Brain pericyte (primary cell): Measurements from ENCODE around the gene FOXJ3.

Source experiments
- DNase-seq: peaks from one replicate; pipeline ENCODE4 v3.0.0-alpha.2; 2012; ENCODE audit warnings: low read depth, low spot score

The FOXJ3 gene

DNA sequence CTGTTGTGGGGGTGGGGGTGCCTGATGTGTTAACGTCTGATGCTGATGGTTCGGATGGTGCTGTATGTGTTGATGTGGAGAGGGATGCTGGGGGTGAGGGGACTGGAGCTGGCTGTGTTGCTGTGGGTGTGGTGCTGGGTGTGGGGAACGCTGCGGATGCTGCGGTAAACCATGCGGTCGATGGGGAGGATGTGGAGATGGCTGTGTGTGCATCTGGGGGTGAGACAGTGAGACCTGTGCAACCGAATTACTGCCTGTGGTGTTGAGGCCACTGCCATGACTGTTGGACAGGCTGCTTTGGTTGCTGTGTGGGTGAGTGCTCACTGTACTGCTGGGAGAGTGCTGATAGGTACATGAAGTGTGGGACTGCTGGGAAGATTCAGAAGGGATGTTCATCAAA, 143.7 kb downstream of the FOXJ3 start:
- no peak for DNase-seq

DNA sequence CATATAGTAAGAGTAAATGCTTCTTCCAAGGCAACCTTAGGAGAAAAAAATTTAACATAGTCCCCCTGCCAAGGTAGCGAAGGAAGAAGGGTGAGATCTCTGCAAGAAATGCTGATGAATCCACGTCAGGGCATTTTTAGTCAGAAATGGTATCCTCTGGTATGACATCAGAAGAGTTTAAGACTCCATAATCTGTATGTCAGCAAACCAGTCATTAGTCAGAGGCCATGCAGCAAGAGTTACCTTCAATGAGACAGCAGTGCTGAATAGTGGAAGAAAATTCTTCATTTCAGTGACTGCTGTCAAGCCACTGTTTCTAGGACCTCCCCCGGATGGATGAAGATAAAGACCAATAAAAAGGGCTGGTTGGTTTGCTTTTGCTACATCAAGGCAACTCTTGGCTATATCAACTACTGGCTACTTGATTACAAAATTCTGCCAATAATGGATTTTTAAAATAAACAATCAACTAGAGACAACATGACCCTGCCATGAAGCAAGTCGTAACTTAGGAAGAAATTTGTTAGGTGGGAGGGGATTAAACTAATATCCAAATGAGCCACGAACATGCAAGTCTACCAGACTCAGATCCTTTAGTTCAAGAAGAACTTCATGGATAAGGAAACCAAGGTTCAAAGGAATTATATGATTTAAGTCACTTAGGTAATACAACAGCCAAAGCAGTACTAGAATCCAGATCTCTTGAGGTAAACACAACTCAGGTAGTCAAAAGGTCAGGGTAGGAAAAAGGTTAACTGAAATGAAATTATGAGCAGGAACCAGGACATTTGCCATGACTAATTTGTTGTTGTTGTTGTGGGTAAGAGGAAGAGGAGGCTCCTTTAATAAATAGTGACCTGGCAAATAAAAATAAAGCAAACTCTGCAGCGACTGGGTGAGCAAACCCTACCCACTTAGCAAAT, 144.8 kb downstream of the FOXJ3 start:
- DNase-seq = no peak

DNA sequence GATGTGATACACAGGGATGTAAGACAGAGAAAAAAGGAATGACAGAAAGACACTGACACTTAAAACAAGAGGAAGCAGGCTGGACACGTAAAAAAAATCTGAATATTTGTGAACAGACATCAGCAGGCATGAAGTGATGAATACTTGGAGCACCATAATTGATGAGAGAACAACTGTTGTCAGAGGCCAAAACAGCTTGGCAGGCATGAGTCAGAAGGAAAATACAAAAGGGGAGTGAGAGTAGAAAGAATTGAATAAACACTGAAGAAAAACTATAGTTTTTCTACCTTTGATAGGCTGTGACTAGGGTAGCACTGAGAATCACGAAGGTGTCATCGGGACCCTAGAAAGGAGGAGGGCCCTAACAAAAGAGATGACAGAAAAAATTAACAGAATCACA, 148.9 kb downstream of the FOXJ3 start:
- DNase-seq = no peak

DNA sequence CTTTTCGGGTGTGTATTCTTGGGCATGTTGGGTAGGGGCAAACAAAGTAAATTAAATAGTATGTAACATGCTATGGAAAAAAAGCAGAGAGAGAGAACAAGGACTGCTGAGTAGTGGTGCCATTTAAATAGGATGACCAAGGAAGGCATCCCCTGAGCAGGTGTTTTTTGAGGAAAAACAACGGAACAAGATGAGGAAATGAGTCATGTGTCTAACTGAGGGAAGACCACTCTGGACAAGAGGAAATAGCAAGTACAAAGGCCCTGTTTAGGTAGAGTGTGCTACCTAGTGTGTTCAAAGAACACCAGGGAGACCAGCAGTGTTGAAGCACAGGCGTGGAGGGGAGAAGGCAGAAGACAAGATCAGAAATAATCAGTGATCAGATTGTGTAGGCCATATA, 150.4 kb downstream of the FOXJ3 start:
- DNase-seq = no peak

DNA sequence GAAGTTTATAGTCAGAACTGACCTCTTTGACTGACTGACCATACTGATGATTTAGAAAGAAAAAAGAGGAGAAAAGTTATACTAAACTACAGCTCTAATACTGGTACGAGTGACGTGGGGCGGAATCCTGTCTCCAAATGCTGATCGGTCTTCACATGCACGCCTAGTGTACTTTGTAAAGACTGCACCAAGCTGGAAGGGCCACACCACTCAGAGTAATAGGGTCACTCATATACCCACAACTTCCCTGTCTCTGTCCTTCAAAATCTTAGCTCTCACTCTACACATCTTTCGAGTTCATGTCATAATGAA, 151.1 kb downstream of the FOXJ3 start:
- no peak for DNase-seq

DNA sequence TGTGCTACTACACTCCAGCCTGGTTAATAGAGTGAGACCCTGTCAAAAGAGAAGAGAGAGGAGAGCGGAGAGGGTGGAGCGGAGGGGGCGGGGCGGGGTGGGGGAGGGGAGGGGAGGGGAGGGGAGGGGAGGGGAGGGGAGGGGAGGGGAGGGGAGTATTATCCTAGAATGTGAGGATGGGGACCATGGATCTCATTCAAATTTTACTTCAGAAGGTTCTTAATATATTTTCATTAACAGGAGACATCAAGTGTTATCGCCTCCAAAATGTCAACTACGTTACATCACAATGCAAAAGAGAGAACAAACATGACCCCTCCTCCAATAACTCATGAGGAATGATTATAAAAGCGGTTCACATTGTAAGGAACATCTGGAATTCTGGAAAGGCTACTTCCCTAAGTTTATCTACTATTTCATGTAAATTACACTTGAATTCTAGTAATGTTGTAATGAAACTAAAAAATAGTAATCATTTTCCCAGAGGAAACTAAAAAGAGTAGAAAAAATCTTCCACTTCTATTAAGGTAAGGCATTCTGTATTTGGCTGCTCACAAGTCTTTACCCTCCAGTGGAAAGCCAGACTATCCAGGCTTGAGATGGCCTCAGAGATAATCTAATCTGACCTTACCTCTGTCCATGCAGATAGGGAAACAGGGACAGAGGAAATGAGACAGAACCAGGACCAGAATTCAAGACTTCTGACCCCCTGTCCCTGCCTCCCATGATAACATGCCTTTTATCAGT, 151.7 kb downstream of the FOXJ3 start:
- no peak for DNase-seq

DNA sequence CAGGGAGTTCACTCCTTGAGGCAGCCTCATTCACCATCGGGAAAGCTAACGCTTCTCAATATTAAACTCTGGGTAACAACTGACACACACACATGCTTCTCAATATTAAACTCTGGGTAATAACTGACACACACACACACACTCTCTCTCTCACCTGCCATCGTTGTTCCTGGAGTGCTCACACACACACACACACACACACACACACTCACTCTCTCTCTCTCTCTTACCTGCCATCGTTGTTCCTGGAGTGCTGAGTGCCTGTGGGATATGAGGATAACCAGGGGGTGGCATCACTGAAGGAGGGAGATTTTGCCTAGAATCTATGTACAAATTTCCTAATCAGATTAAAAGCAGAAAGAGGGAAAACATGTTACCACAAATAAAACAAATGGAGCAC, 153.3 kb downstream of the FOXJ3 start:
- no peak for DNase-seq

DNA sequence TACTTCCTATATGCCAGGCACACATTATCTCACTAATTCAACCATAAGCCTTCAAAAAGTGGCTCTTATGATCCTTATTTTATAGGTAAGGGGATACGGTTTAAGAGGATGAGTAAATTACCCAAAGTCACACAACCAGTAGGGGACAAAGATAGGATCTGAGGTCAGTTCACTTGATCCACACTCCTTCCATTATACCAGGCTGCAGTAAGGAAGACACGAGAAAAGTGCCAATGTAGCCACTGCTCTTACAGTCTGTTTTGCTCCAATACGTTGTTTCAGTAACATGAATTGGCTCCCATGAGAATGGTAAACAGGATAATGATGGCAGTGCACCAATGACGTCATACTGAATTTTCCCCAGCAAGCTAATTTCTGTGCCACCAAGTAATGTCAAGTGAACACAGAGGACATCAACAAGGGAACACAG, 155.1 kb downstream of the FOXJ3 start:
- DNase-seq = no peak

DNA sequence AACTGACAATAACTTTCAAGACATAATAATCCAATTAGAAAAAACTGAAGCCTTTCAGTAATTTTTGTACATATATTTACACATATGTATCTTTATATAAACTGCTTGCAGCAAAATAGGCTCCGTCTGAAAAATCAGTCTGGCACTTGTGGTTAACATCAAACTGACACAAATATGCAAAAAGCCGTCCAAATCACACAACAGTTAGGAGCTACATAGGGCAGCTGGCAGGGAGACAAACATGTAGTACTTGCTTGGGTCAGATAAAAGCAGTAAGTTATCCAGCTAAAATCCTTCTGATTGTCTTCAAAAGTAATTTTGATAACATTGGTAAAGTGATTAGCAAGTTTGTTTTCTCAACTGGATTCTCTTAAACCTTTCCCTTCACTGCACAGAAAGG, 155.8 kb downstream of the FOXJ3 start:
- DNase-seq = no peak

DNA sequence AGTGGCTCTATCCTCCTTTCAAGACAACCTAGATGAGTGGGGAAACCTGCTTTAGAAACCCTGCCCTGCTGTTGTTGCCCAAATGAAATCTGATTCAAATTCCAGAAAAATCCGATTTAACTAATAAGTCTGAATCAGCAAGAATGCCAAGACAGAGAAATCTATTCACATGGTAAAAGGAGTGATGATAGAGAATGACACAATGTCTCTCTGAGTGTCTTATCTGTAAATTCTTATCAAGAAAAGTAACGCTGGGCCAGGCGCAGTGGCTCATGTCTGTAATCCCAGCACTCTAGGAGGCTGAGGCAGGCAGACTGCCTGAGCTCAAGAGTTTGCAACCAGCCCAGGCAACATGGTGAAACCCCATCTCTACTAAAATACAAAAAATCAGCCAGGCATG, 156.8 kb downstream of the FOXJ3 start:
- no peak for DNase-seq

DNA sequence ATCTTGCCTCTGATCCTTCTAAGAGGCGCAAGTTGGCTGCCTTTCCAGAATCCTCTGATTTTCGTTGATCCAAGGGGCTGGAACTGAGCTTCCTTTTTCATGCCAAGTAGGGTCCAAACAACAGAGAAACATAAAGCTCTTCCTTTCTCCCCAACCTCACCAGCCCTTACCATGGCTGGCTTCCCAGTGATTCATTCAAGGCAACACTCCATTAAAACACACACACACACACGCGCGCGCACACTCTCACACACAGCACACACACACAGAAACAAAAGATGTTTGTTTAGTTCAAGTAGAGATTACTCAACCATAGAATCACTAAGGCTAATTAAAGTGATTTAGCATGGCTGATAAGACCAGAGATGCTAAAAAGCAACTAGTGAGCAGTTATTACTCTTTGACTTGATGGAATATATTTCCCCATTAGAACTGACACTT, 157.5 kb downstream of the FOXJ3 start:
- DNase-seq = no peak

DNA sequence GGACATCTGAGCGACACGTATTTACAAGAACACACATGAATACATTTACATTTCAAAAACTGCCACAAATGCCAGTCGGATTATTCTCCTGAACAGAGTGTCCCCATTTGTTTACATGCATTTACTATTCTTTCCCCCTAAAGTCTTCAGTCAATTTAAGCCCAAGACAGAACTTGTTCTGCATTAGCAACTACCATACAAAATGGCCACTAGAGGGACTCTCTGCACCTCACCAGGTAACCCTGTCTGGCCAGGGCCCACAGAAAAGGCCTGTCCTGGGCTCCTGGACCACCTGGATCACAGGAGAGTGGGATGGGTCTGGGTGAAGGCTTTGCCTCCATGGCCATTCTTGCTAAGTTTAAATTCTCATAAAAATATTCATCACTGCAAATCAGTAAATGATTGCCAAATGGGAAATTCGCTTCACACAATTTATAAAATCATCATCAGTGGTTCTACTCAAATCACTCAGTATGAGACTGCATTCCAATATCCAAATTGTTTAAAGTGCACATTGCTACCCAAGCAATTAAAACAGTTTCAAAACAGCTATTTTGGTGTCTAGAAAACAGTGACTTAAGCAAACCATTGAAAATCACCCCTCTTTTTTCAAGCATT, 158.0 kb downstream of the FOXJ3 start:
- no peak for DNase-seq

DNA sequence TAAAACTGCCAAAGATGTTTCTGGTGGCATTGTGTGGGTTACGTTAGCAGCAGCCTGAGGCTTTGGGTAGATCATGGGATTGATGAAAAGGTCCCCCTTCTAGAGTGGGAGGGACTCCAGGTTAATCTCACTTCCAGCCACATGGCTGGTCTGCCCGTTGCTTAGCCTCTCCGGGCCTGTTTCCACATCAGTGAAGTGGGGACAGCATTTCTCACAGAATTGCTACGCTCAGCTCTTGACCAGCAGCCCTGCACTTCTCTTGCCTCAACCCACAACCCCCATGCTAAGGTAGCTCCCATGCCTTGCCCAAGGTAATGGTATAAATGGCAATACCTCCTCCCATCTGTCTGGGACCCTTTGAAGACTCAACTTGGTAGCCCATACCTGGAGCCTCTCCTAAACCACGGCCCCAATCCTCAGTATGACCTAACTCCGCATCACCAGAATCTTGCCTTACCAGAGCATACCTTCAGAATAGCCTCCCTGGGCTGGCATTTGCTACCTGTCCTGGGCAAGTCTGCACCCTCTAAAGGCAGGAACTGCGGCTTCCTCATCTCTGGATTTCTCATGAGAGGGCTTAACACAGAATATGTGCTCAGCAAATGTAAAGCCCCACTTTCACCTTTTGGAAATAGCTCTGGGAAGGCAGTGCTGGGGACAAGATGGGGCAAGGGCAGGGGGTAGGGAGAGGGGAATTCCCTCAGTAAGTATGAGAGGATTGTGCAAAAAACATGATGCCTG, 159.6 kb downstream of the FOXJ3 start:
- DNase-seq = no peak

DNA sequence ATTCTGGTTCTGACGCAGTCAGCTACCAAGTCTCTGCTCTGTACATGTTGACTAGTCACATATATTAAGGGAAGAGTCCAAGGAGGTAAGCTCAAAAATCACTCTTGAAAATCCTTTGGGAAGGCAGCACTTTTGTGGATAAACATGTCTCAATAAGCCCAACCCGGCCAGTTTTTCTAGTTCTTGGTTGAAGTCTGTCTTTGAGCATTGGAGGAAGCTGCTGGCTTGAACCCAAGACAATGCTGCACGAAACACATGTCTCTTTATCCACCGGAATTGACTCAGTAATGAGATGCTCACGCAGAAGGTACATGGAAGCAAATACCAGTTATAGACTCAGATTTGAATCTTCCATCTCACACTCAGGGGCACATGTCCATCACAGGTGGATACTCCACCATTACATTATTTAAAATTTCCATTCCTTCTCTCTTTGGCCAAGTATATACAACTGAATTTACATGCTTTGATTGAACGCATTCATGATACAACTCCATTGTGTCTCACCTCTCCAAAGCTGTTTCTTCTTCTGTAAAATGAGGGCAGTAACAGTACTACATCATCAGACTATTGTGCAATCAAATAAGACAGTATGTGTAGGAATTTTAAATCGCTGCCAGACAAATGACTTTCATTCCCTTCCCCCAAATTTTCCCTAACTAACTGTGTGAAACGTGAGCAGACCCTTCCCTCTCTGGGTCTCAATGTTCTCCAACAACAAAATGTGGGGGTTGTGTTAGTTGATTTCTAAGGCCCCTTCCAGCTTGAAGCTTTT, 160.9 kb downstream of the FOXJ3 start:
- DNase-seq = no peak

DNA sequence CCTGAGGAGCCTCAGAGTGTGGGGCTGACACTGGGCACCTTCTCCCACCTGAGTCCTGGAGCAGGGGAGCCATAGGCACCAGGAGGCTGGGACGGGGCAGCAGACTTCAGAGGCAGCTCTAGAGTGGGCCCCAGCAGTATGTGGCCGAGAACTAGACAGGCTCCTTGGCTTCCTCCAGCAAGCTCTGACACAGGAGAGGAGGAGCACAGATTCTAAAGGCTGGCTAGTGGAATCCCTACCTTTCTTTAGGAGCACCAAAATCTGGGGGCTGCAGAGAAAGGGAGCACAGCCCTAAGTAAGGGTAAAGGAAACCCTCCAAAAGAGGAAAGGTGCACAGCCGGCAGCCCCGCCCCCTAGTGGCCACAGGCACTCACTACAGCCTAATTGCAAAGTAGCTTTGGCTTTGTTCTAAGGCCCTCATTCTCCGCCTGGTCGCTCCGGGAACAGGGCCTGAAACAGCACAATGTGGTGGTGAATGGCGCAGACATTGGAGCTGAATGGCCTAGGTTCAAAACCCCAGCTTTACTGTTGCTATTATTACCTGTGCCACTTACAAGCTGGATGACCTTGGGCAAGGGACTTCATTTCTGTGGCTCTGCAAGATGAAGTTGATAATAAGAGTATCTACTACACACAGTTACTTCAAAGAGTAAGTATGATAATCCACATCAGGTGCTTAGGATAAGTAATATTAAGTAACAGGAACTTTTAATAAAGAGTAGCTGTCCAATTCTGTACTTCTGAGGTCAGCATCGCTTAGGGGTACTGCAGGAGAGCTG, 161.7 kb downstream of the FOXJ3 start:
- DNase-seq = no peak

DNA sequence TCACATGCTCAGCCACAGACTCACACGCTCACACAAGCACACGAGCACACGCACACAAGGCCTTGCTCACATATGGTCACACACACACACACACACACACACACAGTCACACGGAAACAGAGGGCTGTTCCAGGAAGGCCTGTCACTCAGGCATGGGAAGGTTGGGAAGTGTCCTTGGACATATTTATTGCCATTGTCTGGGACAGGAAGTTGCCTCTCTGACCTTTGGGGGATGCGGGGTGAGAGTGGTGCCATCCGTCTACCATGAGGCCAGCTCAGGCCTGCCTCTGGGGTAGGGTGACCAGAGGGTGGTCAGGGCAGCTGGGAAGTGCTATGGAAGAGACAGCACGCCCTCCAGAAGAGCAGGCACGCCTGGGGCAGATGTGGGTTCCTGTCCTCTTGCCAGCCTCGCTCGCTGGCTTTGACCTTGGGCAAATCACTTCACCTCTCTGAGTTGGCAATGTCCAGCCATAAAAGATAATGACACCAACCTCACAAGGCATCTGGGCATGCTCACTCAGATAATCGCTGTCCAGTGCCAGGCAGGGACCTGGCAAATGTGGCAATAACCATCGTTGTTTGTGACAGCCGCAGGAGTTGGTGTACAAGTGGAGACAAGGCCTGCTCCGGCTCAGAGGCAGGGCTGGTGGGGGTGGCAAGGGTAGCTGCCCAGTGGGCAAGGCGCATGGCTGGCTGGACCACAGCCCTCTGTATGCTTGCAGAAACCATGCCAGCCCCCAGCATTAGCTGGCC, 162.5 kb downstream of the FOXJ3 start:
- no peak for DNase-seq

DNA sequence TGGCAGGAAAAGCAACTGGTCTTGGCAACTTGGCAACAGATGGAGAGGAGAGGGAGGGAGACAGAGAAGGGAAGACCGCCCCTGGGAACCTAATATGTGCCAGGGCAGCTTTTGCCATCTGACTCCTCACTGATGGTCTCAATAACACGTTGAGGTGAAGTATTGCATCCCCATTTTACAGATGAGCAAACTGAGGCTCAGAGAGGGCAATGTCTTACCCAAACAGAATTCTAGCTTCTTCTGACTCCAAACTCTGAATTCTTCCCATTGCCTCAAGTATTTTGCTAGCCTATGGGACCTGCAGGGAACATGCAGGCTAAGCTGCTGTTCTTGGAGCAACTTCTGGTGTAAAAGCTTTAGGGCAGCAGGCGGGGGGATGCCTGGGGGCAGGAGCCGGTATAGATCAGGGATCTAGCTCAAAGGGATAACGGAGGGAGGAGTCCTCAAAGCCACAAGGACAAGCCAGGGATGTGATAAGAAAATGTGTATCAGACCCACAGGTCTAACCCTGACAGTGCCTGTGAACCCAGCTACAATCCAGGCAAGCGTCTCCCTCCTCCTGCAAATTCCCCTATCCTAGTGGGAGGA, 163.3 kb downstream of the FOXJ3 start:
- no peak for DNase-seq

DNA sequence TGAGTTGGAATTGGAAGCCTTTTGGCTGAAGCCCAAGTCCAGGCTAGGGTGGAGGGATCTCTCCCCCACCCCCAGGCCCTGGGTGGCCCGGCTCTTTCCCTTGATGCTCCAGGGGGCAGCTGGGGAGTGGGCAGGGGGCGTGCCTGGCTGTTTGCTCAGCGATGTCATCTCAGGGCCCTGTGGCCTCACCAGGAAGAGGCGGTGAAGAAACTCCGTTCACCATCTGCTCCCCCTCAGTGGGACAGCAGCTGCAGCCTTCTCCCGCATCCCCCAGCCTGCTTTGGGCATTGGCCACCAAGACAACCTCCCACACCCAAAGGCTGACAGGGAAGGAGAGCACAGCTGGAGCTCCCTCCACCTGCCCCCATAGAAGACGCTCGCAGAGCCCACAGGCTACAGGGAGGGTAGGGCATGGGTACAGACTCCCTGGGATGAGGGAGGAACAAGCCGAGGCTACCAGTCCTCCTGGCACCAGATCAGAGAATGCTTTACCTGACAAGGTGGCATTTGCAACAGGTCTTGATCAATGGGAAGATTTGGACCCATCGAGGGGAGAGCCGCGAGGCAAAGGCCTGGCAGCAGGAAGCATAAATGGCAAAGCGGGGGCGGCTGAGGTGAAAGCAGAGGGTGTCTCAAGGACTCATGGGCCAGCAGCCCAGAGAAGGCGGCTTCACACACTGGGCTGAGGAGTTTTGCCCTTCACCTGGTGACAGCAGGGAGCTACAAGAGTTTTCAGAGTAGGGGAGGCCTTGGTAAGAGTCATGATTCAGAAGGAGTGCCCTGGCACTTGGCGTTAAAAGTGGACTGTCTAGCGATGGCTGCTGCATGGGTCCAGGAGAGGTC, 164.0 kb downstream of the FOXJ3 start:
- no peak for DNase-seq
